NCI-H2171 (cell line): ENCODE data around the gene RPL18A.
"Not testable (repeated sequence)": the region's sequence is repeated elsewhere in the genome, so short reads cannot be mapped to it uniquely, and the experiment has no call there.

Experiments
- DNase-seq: peaks from one replicate; lab custom pipeline; 2025; lab: John Stamatoyannopoulos, UW

RPL18A gene

GRCh38 chr19:17866964-17867486 is 7.3 kb downstream of the RPL18A start:
- DNase-seq: no peak

GRCh38 chr19:17868669-17869068 is 9.0 kb downstream of the RPL18A start:
- DNase-seq: no peak

GRCh38 chr19:17869114-17869608 is 9.5 kb downstream of the RPL18A start:
- DNase-seq: no peak

GRCh38 chr19:17871032-17871877 is 11.5 kb downstream of the RPL18A start:
- DNase-seq: no peak

DNA sequence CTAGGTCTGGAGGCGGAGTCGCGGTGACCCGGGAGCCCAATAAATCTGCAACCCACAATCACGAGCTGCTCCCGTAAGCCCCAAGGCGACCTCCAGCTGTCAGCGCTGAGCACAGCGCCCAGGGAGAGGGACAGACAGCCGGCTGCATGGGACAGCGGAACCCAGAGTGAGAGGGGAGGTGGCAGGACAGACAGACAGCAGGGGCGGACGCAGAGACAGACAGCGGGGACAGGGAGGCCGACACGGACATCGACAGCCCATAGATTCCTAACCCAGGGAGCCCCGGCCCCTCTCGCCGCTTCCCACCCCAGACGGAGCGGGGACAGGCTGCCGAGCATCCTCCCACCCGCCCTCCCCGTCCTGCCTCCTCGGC is 12.2 kb downstream of the RPL18A start, which contains the start of gene SLC5A5:
SLC5A5 (plus strand) TSS at position 68 of the 373 bp plus-strand sequence. CDS start 375 bp downstream, outside the sequence.
- no peak for DNase-seq

DNA sequence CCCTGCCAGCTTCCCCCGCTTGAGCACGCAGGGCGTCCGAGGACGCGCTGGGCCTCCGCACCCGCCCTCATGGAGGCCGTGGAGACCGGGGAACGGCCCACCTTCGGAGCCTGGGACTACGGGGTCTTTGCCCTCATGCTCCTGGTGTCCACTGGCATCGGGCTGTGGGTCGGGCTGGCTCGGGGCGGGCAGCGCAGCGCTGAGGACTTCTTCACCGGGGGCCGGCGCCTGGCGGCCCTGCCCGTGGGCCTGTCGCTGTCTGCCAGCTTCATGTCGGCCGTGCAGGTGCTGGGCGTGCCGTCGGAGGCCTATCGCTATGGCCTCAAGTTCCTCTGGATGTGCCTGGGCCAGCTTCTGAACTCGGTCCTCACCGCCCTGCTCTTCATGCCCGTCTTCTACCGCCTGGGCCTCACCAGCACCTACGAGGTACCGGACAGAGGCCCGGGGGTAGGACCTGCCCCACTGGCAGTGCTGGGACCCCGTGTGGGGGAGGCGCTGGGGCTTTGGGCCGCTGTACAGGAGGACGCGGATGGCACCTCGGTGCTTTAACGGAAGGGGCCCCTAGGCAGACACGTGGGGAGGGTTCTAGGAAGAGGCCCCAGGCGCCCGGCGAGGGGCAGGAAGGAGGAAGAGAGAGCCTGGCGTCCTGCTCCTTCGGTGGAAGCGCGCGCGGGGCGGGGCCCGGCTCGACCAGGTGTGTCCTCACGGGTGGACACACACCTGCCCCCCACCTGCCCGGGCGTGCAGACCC is 12.7 kb downstream of the RPL18A start:
- no peak for DNase-seq

DNA sequence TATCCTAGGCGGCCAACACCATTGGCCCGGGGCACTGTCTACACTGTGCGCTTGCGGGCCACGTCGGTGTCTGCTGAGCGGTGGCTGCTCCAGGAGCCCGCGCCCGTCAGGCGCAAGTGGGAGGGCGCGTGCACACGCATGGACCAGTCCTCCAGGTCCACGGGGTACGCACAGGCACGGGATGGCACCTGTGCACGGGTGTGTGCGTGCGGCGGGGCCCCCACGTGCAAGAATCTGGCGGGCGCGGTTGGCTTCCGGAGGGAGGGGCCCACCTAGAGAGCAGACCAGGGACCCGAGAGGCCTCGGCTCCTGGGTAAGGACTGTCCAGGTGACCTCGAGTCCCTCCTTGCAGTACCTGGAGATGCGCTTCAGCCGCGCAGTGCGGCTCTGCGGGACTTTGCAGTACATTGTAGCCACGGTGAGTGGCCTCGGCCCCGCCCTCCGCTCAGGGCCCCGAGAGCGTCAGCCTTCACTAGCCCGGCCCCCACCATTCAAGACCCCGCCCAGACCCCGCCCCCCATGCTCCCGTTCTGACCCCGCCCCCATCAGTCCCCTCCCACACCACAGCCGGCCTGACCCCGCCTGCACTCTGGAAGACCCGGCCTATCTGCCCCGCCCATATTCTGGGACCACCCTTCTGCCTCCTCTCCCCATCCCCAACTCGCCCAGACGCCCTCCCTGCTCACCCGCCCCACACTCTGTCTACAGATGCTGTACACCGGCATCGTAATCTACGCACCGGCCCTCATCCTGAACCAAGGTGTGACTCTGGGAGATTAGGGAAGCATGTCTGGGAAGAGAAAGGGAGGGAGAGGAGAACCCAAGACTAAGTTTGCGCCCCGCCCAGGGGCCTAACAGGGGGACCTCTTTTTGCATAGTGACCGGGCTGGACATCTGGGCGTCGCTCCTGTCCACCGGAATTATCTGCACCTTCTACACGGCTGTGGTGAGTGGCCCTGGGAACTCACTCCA is 14.4 kb downstream of the RPL18A start:
- DNase-seq: peak; percentile 89

- DNase-seq: no peak
Measured at GRCh38 chr19:17874758-17875135, 15.0 kb downstream of the RPL18A start.

GRCh38 chr19:17877696-17878095 is 18.0 kb downstream of the RPL18A start:
- no peak for DNase-seq

GRCh38 chr19:17879466-17879865 is 19.8 kb downstream of the RPL18A start:
- no peak for DNase-seq

- no peak for DNase-seq
Measured at GRCh38 chr19:17881701-17882100, 22.0 kb downstream of the RPL18A start.

GRCh38 chr19:17883627-17884410 is 24.1 kb downstream of the RPL18A start:
- DNase-seq: no peak

GRCh38 chr19:17886515-17886914 is 26.8 kb downstream of the RPL18A start:
- DNase-seq: no peak

GRCh38 chr19:17887221-17887620 is 27.5 kb downstream of the RPL18A start:
- DNase-seq: not testable (repeated sequence)

DNA sequence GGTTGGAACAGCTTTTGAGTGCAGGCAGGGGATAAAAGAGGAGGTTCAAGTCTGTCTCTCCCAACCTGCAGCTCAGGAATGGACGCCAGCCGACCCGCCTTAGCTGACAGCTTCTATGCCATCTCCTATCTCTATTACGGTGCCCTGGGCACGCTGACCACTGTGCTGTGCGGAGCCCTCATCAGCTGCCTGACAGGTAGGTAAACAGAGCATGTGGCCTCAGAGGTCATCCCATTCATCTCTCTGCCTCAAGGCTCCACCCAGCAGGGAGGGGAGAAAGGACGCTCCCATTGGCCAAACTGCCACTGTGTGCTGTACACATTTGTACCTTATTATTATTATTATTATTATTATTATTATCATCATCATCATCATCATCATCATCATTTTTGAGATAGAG is 28.6 kb downstream of the RPL18A start:
- no peak for DNase-seq

DNA sequence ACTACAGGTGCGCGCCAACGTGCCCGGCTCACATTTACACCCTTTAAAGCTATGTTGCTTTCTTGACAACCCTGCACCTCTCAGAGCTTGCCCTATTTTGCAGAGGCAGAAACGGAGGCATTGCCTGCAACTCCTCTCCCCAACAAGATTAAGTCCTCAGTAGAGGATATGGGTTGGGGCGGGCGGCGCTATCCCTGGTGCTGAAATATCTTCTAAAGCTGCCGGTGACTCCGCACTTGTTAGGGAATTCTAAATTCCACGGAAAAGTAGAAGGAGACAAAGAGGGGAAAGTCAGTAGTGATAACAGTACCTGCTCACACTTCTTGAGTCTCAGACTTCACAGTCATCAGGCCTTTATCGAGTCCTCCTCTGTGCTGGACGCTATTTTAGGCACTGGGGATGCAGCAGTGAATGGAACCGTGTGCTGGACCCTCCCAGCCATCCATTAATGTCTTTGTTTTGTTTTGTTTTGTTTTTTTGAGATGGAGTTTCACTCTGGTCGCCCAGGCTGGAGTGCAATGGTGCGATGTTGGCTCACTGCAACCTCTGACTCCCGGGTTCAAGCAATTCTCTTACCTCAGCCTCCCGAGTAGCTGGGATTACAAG is 30.0 kb downstream of the RPL18A start:
- no peak for DNase-seq

DNA sequence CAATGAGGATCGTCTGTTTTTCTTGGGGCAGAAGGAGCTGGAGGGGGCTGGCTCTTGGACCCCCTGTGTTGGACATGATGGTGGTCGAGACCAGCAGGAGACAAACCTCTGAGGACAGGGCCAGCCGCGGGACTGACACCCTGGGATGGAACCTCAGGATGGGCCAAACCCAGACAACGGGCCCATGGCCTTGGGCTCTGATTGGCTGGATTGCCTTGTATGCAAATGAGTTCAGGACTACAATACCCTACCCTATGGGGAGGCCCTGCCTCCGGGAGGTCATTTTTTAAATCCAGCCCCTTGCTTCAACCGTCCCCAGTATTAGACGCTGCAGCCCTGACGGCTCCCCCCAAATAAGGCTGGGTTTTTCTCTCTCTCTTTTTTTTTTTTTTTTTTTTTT is 34.1 kb downstream of the RPL18A start:
- DNase-seq: no peak

GRCh38 chr19:17902701-17903100 is 43.0 kb downstream of the RPL18A start:
- peak; percentile 90 for DNase-seq

DNA sequence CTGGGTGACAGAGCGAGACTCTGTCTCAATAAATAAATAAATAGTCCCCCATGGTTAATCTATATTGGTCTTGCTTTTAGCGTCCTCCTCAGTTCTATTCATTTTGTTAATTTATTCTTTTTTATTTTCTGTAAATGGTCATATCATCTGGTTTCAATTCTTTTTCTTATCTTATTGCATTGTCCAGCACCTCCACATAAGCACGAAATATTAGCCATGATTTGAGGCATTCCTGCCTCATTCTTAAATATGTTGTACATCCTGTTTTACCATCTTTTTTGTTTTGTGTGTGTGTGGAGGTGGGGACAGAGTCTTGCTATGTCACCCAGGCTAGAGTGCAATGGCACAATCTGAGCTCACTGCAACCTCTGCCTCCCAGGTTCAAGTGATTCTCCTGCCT is 48.5 kb downstream of the RPL18A start:
- DNase-seq: no peak

GRCh38 chr19:17909003-17909732 is 49.5 kb downstream of the RPL18A start:
- peak; percentile 46 for DNase-seq
